ENCODE measurements around the gene SLC45A3. TPM values are rescaled to one million over a fixed set of nuclear protein-coding genes. Genes with fewer than 3 reads are reported as not detected.
A peak's percentile ranks its signal among the peaks of the same experiment; 100 is the strongest.
"Not testable (repeated sequence)": the region's sequence is repeated elsewhere in the genome, so short reads cannot be mapped to it uniquely, and the experiment has no call there.

Gene SLC45A3
- total RNA-seq: 1 to 10 TPM; 2.6 to 2.7 TPM

GRCh38 chr1:205680073-205680851 lies at the start of gene SLC45A3:
SLC45A3 (minus strand) TSS chr1:205680509; CDS start chr1:205664656, 15,853 bp downstream.
- Histone ChIP-seq H3K9me3 (no peaks in the 10 kb centered on the region), H3K36me3 (no peaks in the 10 kb centered on the region), H3K27me3 (no peaks in the 10 kb centered on the region), H3K4me3 (peak within 1 kb of the TSS; percentile 65 to 67), H3K4me1 (peaks cover 0 to 44% of the 10 kb centered on the region in 2 donors), H3K27ac (peak within 1 kb of the TSS; percentile 70 to 71)
- TF ChIP-seq CTCF (IDR thresholded peaks at IDR 0.05): no peak
- no peak for DNase-seq (ENCODE audit: low spot score)

GRCh38 chr1:205726619-205727125 lies 46.4 kb upstream of the SLC45A3 start:
- DNase-seq (ENCODE audit: low spot score): no peak
- Histone ChIP-seq H3K27me3 (no peaks in the 10 kb centered on the region), H3K36me3 (peaks cover 49% of the 10 kb centered on the region), H3K9me3 (no peaks in the 10 kb centered on the region), H3K4me1 (peaks cover 0 to 8% of the 10 kb centered on the region in 2 donors), H3K27ac (no peak overlapping the region), H3K4me3 (no peak overlapping the region)
- no peak for TF ChIP-seq CTCF (IDR thresholded peaks at IDR 0.05)

GRCh38 chr1:205725514-205725913 lies 45.2 kb upstream of the SLC45A3 start:
- Histone ChIP-seq H3K36me3 (peaks cover 56% of the 10 kb centered on the region), H3K9me3 (no peaks in the 10 kb centered on the region), H3K4me1 (peaks cover 0 to 8% of the 10 kb centered on the region in 2 donors), H3K4me3 (no peak overlapping the region), H3K27ac (no peak overlapping the region), H3K27me3 (no peaks in the 10 kb centered on the region)
- no peak for TF ChIP-seq CTCF (IDR thresholded peaks at IDR 0.05)
- DNase-seq (ENCODE audit: low spot score): no peak

GRCh38 chr1:205720740-205721139 lies 40.4 kb upstream of the SLC45A3 start:
- not testable (repeated sequence) for H3K4me3 ChIP-seq; H3K9me3 ChIP-seq; H3K4me1 ChIP-seq; H3K27me3 ChIP-seq; H3K27ac ChIP-seq; DNase-seq (ENCODE audit: low spot score)
- H3K36me3 ChIP-seq: peaks cover 80% of the 10 kb centered on the region

- no peak for TF ChIP-seq CTCF (IDR thresholded peaks at IDR 0.05)
- peaks cover 89% of the 10 kb centered on the region for H3K36me3 ChIP-seq
Measured at GRCh38 chr1:205719762-205720161, 39.5 kb upstream of the SLC45A3 start.

GRCh38 chr1:205719015-205719414 lies 38.7 kb upstream of the SLC45A3 start:
- no peaks in the 10 kb centered on the region for H3K4me1 ChIP-seq
- peaks cover 83% of the 10 kb centered on the region for H3K36me3 ChIP-seq
- no peak for TF ChIP-seq CTCF (IDR thresholded peaks at IDR 0.05)
- no peak overlapping the region for H3K4me3 ChIP-seq
- no peaks in the 10 kb centered on the region for H3K9me3 ChIP-seq
- H3K27ac ChIP-seq: no peak overlapping the region
- H3K27me3 ChIP-seq: no peaks in the 10 kb centered on the region
- no peak for DNase-seq (ENCODE audit: low spot score)

More at GRCh38 chr1:205719762-205720161, 39.5 kb upstream of the SLC45A3 start:
- Histone ChIP-seq H3K27ac (no peak overlapping the region), H3K27me3 (no peaks in the 10 kb centered on the region), H3K4me1 (no peaks in the 10 kb centered on the region), H3K9me3 (no peaks in the 10 kb centered on the region), H3K4me3 (no peak overlapping the region)
- no peak for DNase-seq (ENCODE audit: low spot score)
